OCI-LY1 (cell line): Measurements from ENCODE around the gene FLACC1.

Experiments used
- H2AFZ ChIP-seq: fragments of 200-600 bp; sonication (generic), shearing (Covaris generic); 2 replicates; pipeline ENCODE4 v1.6.0; 2014; ENCODE audit warnings: antibody characterized with exemption, mild to moderate bottlenecking, low read length
- H3F3A ChIP-seq: fragments of 200-600 bp; sonication (generic), shearing (Covaris generic); 2 replicates; pipeline ENCODE4 v1.6.0; 2014; ENCODE audit warnings: mild to moderate bottlenecking, antibody characterized with exemption, low read length, moderate library complexity; ENCODE audit not compliant: insufficient read depth
- H3K27ac ChIP-seq: fragments of 200-600 bp; sonication (generic); 2 replicates; pipeline ENCODE4 v1.5.1; 2014; ENCODE audit warnings: low read length, mixed run types, mild to moderate bottlenecking, low read depth; ENCODE audit not compliant: poor library complexity, severe bottlenecking
- H3K27me3 ChIP-seq: fragments of 200-600 bp; sonication (generic); 2 replicates; pipeline ENCODE4 v1.6.0; 2014; ENCODE audit warnings: antibody characterized with exemption, mild to moderate bottlenecking, low read length, moderate library complexity; ENCODE audit not compliant: insufficient read depth
- H3K36me3 ChIP-seq: fragments of 200-600 bp; sonication (generic); 2 replicates; pipeline ENCODE4 v1.6.1; 2014; ENCODE audit warnings: mild to moderate bottlenecking, antibody characterized with exemption, low read length, moderate library complexity, mixed read lengths; ENCODE audit not compliant: insufficient read depth
- H3K4me1 ChIP-seq: fragments of 200-600 bp; sonication (generic); 2 replicates; pipeline ENCODE4 v1.5.1; 2014; ENCODE audit warnings: mild to moderate bottlenecking, low read length, moderate library complexity; ENCODE audit not compliant: insufficient read depth, severe bottlenecking
- H3K4me2 ChIP-seq: fragments of 200-600 bp; sonication (generic), shearing (Covaris generic); 2 replicates; pipeline ENCODE4 v1.6.1; 2014; ENCODE audit warnings: low read length
- H3K4me3 ChIP-seq: fragments of 200-600 bp; sonication (generic); 2 replicates; pipeline ENCODE4 v1.5.1; 2014; ENCODE audit warnings: low read length, low read depth, mild to moderate bottlenecking, mixed read lengths; ENCODE audit not compliant: poor library complexity, severe bottlenecking
- H3K79me2 ChIP-seq: fragments of 200-600 bp; shearing (Covaris generic); 2 replicates; pipeline ENCODE4 v1.6.1; 2016; ENCODE audit warnings: mixed run types, low read length, mixed read lengths; ENCODE audit not compliant: insufficient read depth
- H3K9ac ChIP-seq: fragments of 200-600 bp; sonication (generic), shearing (Covaris generic); 2 replicates; pipeline ENCODE4 v1.6.1; 2014; ENCODE audit warnings: mild to moderate bottlenecking, low read length, mixed read lengths
- H3K9me2 ChIP-seq: fragments of 200-600 bp; sonication (generic), shearing (Covaris generic); 2 replicates; pipeline ENCODE4 v1.6.1; 2014; ENCODE audit warnings: low read depth, mild to moderate bottlenecking, low read length, mixed read lengths
- H3K9me3 ChIP-seq: fragments of 200-600 bp; shearing (Covaris generic); 2 replicates; pipeline ENCODE4 v1.6.1; 2014; ENCODE audit warnings: low read length, mixed read lengths
- H4K20me1 ChIP-seq: fragments of 200-600 bp; sonication (generic), shearing (Covaris generic); 2 replicates; pipeline ENCODE4 v1.6.0; 2016; ENCODE audit warnings: mild to moderate bottlenecking, low read length; ENCODE audit not compliant: insufficient read depth
- EZH2 ChIP-seq: fragments of 200-600 bp; sonication (generic), shearing (Covaris generic); IDR thresholded peaks from 2 replicates; pipeline ENCODE4 v1.8.0; 2017; ENCODE audit warnings: borderline replicate concordance, mixed run types, mild to moderate bottlenecking, antibody characterized with exemption, low read length, moderate library complexity, mixed read lengths
- TF ChIP-seq, protein P1 (sequence below): fragments of 200-600 bp; sonication (generic), shearing (Covaris generic); IDR thresholded peaks from 2 replicates; pipeline ENCODE4 v1.5.1; 2017; ENCODE audit warnings: mild to moderate bottlenecking, antibody characterized with exemption, low read length, moderate library complexity, mixed read lengths

FLACC1 gene

DNA sequence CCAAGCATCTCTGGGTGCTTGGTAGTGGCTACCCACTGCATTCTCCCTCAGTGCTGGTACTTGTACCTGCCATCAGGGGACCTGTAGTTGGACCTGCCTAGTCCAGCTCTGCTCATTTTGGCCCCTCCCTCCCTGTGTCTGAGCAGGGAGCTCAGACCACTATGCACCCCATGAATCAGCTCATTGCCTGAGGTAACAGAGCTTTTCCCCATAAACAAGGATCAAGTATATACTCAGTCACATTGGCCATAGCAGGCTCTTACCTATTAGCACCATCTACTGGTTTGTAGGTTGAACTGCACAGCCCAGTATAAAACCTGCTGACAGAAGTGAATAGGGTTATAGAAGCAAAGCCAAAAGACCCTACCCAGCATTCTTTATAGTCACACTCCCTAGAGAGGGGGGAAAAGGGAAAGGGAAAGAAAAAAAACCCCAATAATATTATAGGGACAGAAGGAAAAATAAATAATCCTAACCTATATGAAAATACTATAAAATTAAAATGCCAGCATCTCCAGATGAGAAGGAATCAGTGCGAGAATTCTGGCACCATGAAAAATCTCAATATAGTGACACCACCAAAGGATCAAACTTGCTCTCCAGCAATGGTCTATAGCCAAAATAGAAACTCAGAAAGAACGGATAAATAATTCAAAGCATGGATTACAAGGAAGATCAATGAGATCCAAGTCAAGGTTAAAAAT, 6.9 kb upstream of the FLACC1 start:
- no peak overlapping the region for H3K27ac ChIP-seq
- H3K9me3 ChIP-seq = peaks cover 3% of the 10 kb centered on the region; the same call in 1 of the 2 replicates
- no peak overlapping the region for H3K4me2 ChIP-seq
- TF ChIP-seq, protein P1, sequence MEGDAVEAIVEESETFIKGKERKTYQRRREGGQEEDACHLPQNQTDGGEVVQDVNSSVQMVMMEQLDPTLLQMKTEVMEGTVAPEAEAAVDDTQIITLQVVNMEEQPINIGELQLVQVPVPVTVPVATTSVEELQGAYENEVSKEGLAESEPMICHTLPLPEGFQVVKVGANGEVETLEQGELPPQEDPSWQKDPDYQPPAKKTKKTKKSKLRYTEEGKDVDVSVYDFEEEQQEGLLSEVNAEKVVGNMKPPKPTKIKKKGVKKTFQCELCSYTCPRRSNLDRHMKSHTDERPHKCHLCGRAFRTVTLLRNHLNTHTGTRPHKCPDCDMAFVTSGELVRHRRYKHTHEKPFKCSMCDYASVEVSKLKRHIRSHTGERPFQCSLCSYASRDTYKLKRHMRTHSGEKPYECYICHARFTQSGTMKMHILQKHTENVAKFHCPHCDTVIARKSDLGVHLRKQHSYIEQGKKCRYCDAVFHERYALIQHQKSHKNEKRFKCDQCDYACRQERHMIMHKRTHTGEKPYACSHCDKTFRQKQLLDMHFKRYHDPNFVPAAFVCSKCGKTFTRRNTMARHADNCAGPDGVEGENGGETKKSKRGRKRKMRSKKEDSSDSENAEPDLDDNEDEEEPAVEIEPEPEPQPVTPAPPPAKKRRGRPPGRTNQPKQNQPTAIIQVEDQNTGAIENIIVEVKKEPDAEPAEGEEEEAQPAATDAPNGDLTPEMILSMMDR = peak; percentile 95
- TF ChIP-seq EZH2 = no peak
- H3K9me2 ChIP-seq = no peaks in the 10 kb centered on the region
- H4K20me1 ChIP-seq = no peaks in the 10 kb centered on the region
- H3K27me3 ChIP-seq = no peaks in the 10 kb centered on the region
- H3F3A ChIP-seq = no peaks in the 10 kb centered on the region
- H3K79me2 ChIP-seq = no peaks in the 10 kb centered on the region
- no peak overlapping the region for H3K9ac ChIP-seq
- no peak overlapping the region for H3K4me3 ChIP-seq
- H3K4me1 ChIP-seq = no peaks in the 10 kb centered on the region
- 0 out of 2 replicates have a peak, but pooled peaks cover 10% of the 10 kb centered on the region for H3K36me3 ChIP-seq
- no peak overlapping the region for H2AFZ ChIP-seq

GRCh38 chr2:201362396-201362795, 5.3 kb upstream of the FLACC1 start:
- Histone ChIP-seq H3K4me2 (no peak overlapping the region), H3K27me3 (no peaks in the 10 kb centered on the region), H3K9me3 (no peaks in the 10 kb centered on the region), H3K9ac (no peak overlapping the region), H3F3A (no peaks in the 10 kb centered on the region), H3K79me2 (no peaks in the 10 kb centered on the region), H3K4me1 (no peaks in the 10 kb centered on the region), H3K4me3 (no peak overlapping the region), H3K27ac (no peak overlapping the region), H3K36me3 (0 out of 2 replicates have a peak, but pooled peaks cover 10% of the 10 kb centered on the region), H4K20me1 (no peaks in the 10 kb centered on the region), H3K9me2 (no peaks in the 10 kb centered on the region), H2AFZ (no peak overlapping the region)
- TF ChIP-seq, protein P1 = no peak
- TF ChIP-seq EZH2 = no peak

- no peak overlapping the region for H3K4me3 ChIP-seq
- H3K27ac ChIP-seq = no peak overlapping the region
- no peak overlapping the region for H2AFZ ChIP-seq
- H4K20me1 ChIP-seq = no peaks in the 10 kb centered on the region
- H3F3A ChIP-seq = no peaks in the 10 kb centered on the region
- H3K4me1 ChIP-seq = no peaks in the 10 kb centered on the region
- TF ChIP-seq EZH2 = no peak
- H3K9ac ChIP-seq = no peak overlapping the region
- no peaks in the 10 kb centered on the region for H3K9me2 ChIP-seq
- H3K9me3 ChIP-seq = no peaks in the 10 kb centered on the region
- no peak overlapping the region for H3K4me2 ChIP-seq
- H3K27me3 ChIP-seq = no peaks in the 10 kb centered on the region
- 0 out of 2 replicates have a peak, but pooled peaks cover 10% of the 10 kb centered on the region for H3K36me3 ChIP-seq
- H3K79me2 ChIP-seq = no peaks in the 10 kb centered on the region
Measured at GRCh38 chr2:201361078-201361733, 4.1 kb upstream of the FLACC1 start.
